Skin epidermis (tissue), 12 donors: Measurements from ENCODE around the gene RAB13.

Experiments used
- H3K27ac ChIP-seq, 21 experiments: fragments of 200-600 bp; sonication (generic) in 11 of 21; one replicate each; pipeline ENCODE4 v1.5.0; 2020; ENCODE audit warnings: mild to moderate bottlenecking in 3 of 21, inconsistent platforms in 2 of 21, moderate library complexity in 2 of 21
- H3K4me3 ChIP-seq, 7 experiments: fragments of 200-600 bp; sonication (generic) in 2 of 7; one replicate each; pipeline ENCODE4 v1.5.0; 2020; ENCODE audit warnings: inconsistent platforms in 2 of 7, mild to moderate bottlenecking in 2 of 7, moderate library complexity in 1 of 7

The RAB13 gene

DNA sequence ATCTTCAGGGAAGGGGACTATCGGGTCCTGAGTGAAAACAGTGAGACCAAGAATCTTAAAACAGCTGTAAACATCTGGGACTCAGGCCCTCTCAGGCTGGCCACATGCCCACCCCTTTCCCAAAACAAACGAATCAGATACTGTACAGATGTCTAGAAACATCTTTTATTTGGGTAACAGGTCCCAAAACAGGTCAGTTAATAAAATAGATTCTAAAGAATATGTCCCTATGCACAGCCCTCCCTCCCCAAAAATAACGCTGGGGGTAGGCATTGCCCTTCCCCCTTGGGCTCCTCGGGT, 27.2 kb downstream of the RAB13 start:
- H3K4me3 ChIP-seq = peak overlapping the region in 3 of 7 experiments; percentile 84 to 98 (median 84)

DNA sequence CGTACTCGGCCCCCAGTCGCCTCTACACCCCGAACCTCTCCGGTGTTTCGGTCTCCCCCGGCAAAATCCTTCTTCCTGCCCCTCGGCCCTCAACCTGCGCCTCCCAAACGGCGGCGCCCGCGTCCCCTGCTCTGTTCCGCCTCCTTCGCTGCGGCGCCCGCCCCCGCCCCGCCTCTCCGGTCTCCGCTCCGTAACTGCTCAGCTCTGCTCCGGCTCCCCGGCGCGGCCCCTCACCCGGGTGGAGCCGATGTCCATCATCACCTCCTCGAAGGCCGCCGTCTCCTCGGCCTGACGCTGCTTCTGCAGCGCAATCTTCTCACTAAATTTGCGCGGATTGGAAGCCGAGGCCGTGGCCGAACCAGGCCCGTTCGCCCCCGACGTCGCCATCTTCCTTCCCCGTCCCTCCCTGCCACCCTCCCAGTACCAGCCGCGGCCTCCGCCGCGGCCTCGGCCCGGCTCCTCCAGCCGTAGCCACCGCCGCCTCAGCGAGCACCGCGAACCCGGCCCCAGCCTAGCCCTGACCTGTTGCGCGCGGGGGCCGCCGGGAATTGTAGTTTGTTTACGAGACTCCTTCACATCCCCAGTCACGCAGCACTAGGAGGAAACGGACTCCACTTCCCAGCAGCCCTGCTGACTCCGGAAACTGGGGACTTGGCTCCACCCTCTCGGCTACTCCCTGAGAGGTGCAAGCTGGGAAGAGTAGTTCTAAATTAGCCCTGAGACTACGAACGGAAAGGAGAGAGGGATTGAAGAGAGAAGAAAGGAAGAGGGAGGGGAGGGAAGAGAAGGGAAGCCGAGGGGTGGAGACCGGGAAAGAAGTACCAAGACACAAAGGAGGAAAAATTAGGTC, 27.8 kb downstream of the RAB13 start, which contains the start of gene CRTC2:
TSS of gene CRTC2 (minus strand) at position 502 of the 850 bp plus-strand sequence. CDS start at position 387, 115 bp downstream.
- peak within 1 kb of the TSS; percentile 46 to 99 (median 93) for H3K27ac ChIP-seq
- peak within 1 kb of the TSS; percentile 77 to 98 (median 90) for H3K4me3 ChIP-seq

More for the DNA sequence above, 27.2 kb downstream of the RAB13 start:
- peak overlapping the region in 19 of 21 experiments; percentile 3 to 99 (median 88) for H3K27ac ChIP-seq

DNA sequence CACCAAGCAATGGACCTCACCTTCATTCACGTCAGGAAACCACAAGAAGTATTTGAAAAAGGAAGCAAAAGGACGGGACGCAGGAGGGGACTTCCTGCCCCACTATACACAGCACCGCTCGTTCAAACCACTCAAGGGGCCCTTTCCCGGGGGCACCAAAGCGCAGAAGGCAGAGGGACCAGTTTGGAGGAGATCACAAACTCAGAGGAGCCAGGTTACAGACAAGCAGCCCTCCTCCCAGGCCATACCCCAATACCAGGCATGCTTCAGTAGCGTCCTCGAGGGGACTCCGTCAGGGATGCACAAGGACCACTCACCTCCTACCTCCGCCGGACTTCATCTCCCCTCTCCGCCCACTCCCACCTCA, 28.4 kb downstream of the RAB13 start:
- Histone ChIP-seq H3K4me3 (peak overlapping the region; percentile 77 to 98 (median 90)), H3K27ac (peak overlapping the region; percentile 46 to 99 (median 93))

DNA sequence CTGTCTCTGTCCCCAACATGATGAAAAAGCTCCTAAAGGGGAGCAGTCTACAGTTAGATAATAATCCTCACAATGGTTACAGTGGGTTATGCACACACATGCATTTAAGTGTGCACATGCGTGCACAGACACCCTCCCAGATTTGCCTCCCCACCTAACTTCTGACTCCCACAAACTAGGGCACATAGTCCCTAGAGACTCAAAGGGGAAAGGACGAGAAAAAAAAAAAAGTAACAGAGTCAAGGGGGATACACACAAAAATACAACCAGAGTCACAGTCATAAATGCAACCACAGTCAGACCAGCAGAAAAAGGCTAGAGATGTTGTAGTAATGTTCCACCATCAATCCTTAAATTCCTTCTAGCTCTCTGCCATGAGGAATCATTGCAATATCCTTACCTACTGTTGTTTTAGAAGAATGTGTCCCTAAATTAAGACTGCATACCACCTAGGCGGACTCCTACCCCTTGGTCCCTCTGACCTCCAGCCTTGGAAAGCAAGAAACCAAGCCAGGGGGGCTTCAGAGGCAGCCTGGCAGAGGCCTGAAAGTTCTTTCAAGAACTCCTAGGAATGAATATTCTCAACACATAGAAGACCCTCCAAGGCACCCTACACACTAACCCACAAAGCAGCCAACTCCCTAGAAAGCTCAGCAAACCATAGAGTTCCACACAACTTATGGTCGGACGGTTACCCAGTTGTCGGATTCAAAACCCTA, 29.0 kb downstream of the RAB13 start:
- peak overlapping the region in 20 of 21 experiments; percentile 88 to 99 (median 93) for H3K27ac ChIP-seq

DNA sequence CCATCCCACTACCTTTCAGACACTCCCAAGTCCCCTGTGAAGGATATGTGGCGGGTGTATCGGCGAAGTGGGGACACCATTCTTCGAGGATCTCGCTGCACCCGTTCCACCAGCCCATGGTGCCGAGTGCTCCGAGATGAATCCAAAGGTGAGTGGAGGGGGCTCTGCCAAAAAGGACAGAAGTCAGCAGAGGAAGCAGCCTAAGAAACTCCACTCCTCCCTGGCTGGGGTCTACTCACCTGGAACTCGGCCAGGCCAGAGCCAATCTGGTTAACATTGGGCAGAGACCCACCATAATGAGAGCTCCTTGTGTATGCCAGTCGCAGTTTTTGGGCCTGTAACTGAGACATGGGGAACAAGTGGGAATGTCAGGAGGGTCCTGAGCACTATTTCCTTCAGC, 31.3 kb downstream of the RAB13 start:
- Histone ChIP-seq H3K27ac (no peak overlapping the region), H3K4me3 (no peak overlapping the region)

More for the DNA sequence above, 29.0 kb downstream of the RAB13 start:
- H3K4me3 ChIP-seq = peak overlapping the region; percentile 77 to 98 (median 90)

DNA sequence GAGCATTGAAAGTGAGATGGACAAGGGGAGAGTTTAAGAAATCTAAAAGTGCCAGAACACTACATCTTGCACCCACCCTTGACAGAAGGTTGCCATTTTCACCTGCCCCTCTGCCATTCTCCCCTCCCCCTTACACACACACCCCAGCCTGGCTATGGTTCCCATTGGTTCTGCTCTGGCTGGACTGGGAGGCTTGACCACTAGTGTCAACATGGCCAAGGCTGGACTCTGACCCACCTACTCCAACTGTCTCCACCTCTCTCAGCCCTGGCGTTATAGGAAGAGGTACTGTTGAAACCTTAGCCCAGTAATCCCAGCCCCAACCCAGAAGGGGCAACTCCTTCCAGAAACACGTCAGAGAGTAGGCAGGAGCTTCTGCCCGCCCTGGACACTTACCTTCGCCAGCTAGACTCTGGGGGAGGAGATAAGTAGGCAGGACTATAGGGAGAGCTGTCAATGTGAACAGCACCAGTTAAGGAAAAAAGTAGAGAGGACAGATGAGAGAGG, 32.2 kb downstream of the RAB13 start:
- H3K4me3 ChIP-seq = no peak overlapping the region
- no peak overlapping the region for H3K27ac ChIP-seq

DNA sequence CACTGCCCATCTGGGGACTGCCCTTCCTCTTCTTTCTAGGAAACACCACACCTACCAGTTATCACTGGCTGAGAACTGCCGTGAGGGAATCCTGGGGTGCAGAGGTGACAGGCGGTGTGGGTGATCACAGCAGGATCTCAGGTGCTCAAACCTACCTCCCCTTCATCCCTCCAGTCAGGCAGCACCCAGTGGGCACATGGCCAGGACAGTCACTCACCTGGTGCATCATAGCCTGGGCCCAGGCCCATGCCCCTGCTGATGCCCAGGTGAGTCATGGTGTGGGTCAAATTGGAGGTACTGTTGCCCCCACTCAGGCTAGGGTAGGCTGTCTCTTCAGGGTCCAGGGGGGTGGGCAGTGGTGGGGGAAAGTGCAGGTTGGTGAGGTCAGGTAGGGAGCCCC, 34.3 kb downstream of the RAB13 start:
- H3K27ac ChIP-seq = no peak overlapping the region

DNA sequence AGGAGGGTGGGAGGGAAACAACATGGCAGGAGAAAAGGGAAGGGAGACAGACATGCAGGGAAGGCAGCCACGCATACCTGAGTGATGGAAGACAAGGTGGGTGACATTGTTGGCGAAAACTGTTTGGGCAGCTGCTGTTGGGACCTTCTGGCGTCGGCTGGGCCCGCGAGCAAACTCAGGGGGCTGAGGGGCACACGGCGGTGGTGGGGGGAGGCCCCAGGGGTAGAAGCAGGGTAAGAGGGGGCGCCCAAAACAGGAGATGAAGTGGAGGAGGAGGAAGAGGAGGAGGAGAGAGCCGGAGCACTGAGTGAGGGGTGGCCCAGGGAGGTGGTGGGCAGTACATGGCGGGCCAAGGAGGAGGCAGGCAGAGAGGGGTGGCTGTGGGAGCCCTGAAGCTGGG, 35.0 kb downstream of the RAB13 start:
- no peak overlapping the region for H3K27ac ChIP-seq
- H3K4me3 ChIP-seq = no peak overlapping the region

More for the DNA sequence above, 34.3 kb downstream of the RAB13 start:
- no peak overlapping the region for H3K4me3 ChIP-seq

DNA sequence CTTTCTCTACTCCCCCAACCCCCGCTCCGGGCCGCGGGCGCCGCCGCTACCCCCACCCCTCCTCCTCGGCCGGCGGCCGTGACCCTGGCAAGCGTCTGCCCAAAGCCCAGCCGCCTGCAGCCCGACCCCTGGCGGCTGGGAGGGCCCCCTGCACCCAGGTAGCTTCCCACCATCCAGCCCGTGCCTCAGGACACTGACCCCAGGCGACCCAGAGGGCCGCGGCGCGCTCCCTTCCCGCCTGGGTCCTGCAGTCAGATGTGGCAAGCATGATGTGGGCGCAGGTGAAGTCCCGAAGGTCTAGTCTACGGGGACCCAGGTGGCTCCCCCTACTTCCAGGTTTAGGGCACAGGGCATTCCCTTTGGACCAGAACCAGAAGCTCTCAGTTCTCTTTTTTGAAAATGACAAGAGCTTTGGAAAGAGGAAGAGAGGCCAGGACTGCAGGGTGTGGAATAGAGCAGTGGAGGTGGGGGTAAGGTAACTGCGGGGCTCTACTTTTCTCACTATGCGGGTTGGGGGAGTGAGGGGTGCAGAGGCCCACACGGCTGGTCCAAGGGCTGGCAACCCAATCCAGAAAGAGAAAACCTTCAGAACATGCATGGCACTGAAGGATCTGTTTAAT, 39.4 kb downstream of the RAB13 start, which contains the start of gene DENND4B:
TSS of gene DENND4B (minus strand) at position 97 of the 620 bp plus-strand sequence. CDS start 2,344 bp downstream, outside the sequence.
- Histone ChIP-seq H3K27ac (peak within 1 kb of the TSS; percentile 88 to 99 (median 97)), H3K4me3 (peak within 1 kb of the TSS; percentile 62 to 99 (median 91))

DNA sequence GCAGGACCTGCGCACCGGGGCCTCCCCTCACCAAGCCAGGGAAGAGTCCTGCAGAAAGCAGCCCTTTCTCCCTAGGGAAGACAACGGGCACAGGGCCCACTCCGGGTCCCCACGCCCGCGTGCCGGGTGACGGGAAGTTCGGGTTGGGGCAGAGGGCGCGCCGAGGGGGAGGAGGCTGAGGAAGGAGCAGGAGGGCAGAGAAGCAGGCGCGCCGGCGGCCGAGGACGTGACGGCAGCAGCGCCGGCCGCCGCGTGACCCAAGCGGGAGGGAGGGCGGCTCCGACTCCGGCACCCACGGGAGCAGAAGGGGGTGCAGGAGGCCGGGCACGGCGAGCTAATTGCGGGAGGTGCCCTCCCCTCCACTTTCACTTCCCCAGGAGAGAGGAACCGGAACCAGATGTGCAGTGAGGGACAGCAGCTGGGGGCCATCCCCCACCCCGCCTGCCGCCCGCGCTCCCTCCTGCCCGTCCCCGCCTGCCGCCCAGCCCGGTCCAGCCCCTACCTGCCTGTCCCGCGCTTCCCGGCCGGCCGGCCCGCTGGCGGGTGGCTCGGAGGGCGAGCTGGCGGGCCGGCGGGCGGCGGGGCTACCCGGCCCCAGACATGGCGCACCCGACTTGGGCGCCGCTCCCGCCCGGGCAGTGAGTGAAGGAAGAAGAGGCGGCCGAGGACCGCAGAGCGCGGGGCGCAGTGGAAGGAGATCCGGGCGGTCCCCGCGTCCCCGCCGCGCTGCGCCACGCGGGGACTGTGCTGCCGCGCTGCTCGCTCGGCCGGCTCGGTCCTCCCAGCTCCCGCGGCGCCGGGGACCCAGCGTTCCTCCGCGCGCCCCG, 40.1 kb downstream of the RAB13 start:
- Histone ChIP-seq H3K4me3 (peak overlapping the region; percentile 62 to 99 (median 91)), H3K27ac (peak overlapping the region; percentile 88 to 99 (median 97))

DNA sequence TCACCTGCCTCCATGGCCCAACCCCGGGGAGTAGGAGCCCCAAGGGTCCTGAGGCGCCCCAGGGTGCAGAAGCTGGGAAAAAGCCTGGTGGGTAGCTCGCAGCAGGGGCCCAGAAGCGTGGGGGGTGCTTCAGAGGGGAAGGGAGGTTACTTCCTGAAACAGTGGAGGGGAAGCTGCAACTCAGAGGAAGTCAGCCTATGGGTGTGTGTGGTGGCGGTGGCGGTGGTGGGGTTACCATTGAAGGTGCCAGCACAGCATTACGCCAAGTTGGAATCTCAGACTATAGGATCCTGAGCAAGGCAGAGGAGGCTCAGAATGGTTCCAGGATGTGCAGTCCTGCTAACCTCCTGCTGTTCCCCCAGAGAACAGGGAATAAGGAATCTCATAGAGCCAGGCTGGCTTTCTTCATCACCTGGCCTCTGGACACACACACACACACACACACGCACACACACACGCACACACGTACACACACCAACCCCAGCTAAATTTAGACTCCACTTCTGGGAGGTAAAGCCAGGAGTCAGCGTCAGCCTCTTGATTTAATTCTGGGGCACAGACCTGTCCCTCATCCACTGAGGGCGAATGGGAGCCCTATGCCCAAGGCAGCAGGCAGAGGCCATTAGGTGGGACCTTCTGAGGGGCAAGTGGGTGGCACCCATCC, 40.9 kb downstream of the RAB13 start:
- peak overlapping the region; percentile 88 to 99 (median 97) for H3K27ac ChIP-seq
- peak overlapping the region; percentile 62 to 99 (median 91) for H3K4me3 ChIP-seq

DNA sequence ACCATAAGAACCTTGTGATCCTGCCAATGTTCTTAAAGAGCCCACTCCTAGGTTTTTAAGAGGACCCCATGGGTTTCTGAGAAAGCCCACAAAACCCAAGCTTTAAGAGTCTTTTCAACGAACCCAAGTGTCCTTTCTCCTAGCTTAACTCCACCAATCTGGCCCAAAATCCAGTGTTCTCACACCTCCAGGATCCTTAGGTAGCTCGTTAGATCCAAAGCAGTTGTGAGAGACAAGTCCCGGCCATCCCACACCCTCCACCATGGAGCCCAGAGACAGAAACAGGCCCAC, 41.4 kb downstream of the RAB13 start:
- H3K4me3 ChIP-seq = peak overlapping the region; percentile 62 to 99 (median 91)

DNA sequence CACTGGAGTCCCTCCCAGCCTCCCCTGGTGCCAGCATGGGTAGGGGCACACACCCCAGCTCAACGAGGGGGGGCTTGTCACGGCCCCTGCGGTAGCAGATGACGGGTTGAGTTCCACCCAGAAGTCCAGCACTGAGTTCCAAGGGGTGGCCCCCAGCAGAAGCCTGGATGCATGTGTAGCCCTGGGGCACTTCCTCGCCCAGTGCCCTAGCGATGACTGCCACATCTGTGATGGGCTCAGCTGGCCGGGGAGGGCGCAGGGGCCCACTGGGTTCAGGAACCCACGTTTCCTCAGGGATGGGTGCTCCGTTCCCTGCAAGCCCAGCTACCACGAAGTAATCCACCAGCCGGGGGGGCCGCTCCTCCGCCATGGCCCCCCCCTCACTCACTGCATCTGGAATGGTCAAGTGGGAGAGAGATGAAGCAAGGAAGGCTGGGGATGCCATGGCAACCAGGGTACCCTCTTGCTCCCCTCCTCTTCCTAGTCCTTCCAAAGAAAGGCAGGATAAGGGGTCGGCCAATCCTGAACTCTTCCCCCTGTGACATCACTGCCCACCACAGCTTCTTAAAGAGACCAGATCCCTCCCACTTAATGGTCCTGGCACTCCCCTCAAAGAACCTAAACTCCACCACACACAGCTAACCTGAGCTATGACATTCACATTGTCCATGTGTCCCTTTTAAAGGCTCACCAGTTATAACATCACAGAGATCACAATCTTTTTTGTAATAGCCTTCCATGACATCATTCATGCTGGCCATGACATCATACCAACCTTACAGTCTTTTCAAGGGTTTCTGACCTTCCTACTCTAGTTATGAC, 41.9 kb downstream of the RAB13 start:
- peak overlapping the region in 20 of 21 experiments; percentile 88 to 99 (median 97) for H3K27ac ChIP-seq
- peak overlapping the region in 5 of 7 experiments; percentile 62 to 94 (median 91) for H3K4me3 ChIP-seq

More for the DNA sequence above, 41.4 kb downstream of the RAB13 start:
- H3K27ac ChIP-seq = peak overlapping the region in 20 of 21 experiments; percentile 88 to 99 (median 97)

DNA sequence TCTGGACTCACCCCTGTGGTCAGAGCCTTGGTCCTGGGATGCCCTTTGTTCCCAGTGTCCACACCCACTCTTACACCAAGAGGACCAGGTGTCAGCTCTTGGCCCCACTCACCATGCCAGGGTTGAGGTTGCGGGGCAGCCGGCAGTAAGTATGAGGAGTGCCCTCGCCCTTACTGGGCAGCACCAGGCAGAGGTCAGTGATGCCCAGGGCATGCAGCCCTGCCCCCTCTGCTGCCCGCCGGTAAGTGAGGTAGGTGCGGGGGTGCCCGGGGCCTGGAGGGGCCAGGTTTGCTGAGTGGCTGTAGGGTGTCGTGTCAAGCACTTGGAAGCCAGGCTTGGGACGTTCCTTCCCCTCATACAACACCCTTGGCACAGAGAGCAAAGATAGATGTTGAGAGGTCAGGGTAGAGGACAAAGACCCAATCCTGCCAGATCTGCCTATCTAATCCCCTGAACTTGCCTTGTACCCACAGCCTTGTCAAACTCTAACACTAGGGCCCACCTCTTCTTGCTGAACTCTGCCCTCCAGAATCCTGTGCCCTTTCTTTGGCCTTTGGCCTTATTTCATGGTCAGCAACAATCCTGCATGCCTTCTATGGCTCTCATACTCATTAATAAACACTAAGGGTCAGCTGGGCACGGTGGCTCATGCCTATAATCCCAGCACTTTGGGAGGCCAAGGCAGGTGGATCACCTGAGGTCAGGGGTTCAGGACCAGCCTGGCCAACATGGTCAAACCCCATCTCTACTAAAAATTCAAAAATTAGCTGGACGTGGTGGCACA, 43.2 kb downstream of the RAB13 start:
- Histone ChIP-seq H3K4me3 (no peak overlapping the region), H3K27ac (no peak overlapping the region)

DNA sequence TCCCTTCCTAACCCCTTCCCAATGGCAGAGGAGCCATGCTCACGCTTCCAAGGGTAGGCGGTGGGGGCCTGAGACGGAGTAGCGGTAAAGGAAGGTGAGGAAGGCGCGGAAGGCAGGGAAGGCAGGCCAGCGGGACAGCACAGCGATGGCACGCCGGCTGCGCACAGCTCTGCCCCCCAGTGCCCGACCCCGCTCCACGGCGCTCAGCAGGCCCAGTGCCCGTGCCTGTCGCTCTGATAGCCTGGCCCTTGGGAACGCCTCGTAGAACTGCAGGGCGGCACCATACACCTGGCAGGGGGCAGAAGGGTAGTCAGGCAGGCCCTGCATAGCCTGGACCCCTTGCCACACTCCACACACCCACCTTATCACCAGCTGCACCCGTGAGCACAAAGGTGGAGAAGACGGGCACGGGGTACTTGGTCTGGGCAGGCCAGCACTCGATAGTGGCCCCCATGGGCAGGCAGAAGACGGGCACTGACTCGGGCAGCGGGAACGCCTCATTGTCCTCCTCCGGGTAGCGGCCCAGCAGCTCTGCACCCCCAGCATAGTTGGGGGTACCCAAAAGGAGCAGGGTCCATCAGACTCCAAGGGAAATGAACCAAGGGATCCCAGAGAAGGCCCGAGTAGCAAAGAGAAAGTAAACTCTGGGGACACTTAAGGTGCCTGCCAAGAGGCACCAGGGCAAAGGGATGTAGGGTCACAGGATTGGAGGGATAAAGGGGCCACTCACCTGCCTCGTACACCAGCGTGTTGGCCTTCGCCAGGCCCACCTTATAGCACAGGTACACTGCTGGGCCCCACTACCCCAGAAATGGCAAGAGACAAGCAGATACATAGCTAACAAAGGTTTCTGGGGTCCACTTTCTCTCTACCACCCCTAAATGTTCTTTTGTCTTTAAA, 44.1 kb downstream of the RAB13 start:
- Histone ChIP-seq H3K27ac (peak overlapping the region in 1 of 21 experiments; percentile 43), H3K4me3 (no peak overlapping the region)

DNA sequence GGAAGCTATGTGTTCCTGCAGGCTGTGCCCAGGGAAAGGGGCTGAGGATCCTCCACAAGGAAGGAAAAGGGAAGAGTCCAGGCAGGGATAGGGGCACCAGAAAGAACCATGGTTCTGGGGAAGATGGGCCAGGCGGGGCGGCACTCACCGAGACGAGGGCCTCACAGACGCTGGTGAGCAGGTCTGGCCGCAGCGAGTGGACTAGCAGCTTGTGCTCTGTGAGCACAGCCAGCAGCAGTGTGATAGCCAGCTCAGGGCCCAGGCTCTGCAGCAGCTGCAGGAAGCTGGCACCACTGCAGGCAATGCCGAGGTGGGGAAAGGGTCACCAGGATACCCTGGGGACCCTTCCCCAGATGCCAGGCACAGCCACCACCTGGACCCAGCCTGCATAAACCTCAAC, 45.4 kb downstream of the RAB13 start:
- no peak overlapping the region for H3K27ac ChIP-seq
- no peak overlapping the region for H3K4me3 ChIP-seq
